Smooth muscle cell (in vitro differentiated cells): ENCODE measurements around the gene TFCP2. TPM values are rescaled to one million over a fixed set of nuclear protein-coding genes. Genes with fewer than 3 reads are reported as not detected.
A peak's percentile ranks its signal among the peaks of the same experiment; 100 is the strongest.
"Not testable (repeated sequence)": the region's sequence is repeated elsewhere in the genome, so short reads cannot be mapped to it uniquely, and the experiment has no call there.

Experiments used
- DNase-seq: peaks from one replicate; lab custom pipeline; 2025; ENCODE audit not compliant: unreplicated experiment; lab: John Stamatoyannopoulos, UW
- H2AFZ ChIP-seq: fragments of 200-600 bp; sonication (generic); 2 replicates; pipeline ENCODE4 v1.6.0; 2016; ENCODE audit warnings: antibody characterized with exemption, low read depth, mild to moderate bottlenecking
- H3F3A ChIP-seq: fragments of 200-600 bp; sonication (generic); 2 replicates; pipeline ENCODE4 v1.6.0; 2017; ENCODE audit warnings: antibody characterized with exemption, low read depth
- H3K27ac ChIP-seq: fragments of 200-600 bp; sonication (generic); 2 replicates; pipeline ENCODE4 v1.5.1; 2016; ENCODE audit warnings: low read depth, mild to moderate bottlenecking
- H3K27me3 ChIP-seq: fragments of 200-600 bp; sonication (generic); 2 replicates; pipeline ENCODE4 v1.6.1; 2016; ENCODE audit warnings: low read depth, mild to moderate bottlenecking
- H3K36me3 ChIP-seq: fragments of 200-600 bp; sonication (generic); 2 replicates; pipeline ENCODE4 v1.5.1; 2016; ENCODE audit warnings: low read depth
- H3K4me1 ChIP-seq: fragments of 200-600 bp; sonication (generic); 2 replicates; pipeline ENCODE4 v1.5.1; 2016; ENCODE audit warnings: low read depth
- H3K4me2 ChIP-seq: fragments of 200-600 bp; sonication (generic); 2 replicates; pipeline ENCODE4 v1.6.0; 2016; ENCODE audit warnings: mild to moderate bottlenecking
- H3K4me3 ChIP-seq: fragments of 200-600 bp; sonication (generic); 2 replicates; pipeline ENCODE4 v1.5.1; 2016; ENCODE audit warnings: mild to moderate bottlenecking
- H3K79me2 ChIP-seq: fragments of 200-600 bp; sonication (generic); 2 replicates; pipeline ENCODE4 v1.6.0; 2016; ENCODE audit warnings: low read depth, mild to moderate bottlenecking
- H3K9ac ChIP-seq: fragments of 200-600 bp; sonication (generic); 2 replicates; pipeline ENCODE4 v1.6.0; 2016; ENCODE audit warnings: low read depth
- H3K9me3 ChIP-seq: fragments of 200-600 bp; sonication (generic); replicated peaks from 2 replicates; pipeline ENCODE4 v1.5.1; 2016; ENCODE audit warnings: low read depth
- H4K20me1 ChIP-seq: fragments of 200-600 bp; sonication (generic); 2 replicates; pipeline ENCODE4 v1.6.0; 2016; ENCODE audit warnings: low read depth
- WGBS: methylation state at CpG from one replicate; pipeline ENCODE4 v1.1.7; 2016; ENCODE audit warnings: low lambda C conversion rate; 5-methylcytosine and 5-hydroxymethylcytosine counted together
- polyA plus RNA-seq: library from polyadenylated mRNA; unstranded; fragments of >200 nt; fragmentation: Nextera tagmentation; extraction: Ambion mirVana; gene quantifications from 2 replicates; pipeline ENCODE4 v1.2.1, GENCODE V29; 2016
- total RNA-seq: library from RNA; depleted of rRNA; stranded (reverse); fragments of >200 nt; gene quantifications from 2 replicates; pipeline ENCODE4 v1.2.3, GENCODE V29; 2014
- TF ChIP-seq, protein P1 (sequence below): fragments of 200-600 bp; sonication (generic); IDR thresholded peaks from 2 replicates; pipeline ENCODE4 v1.5.1; 2017; ENCODE audit warnings: borderline replicate concordance, mild to moderate bottlenecking, antibody characterized with exemption; ENCODE audit not compliant: insufficient read depth, poor library complexity, severe bottlenecking

TFCP2 gene
- total and polyA plus RNA-seq, 2 experiments from 2014 or later: 12.4 to 16.2 TPM

DNA sequence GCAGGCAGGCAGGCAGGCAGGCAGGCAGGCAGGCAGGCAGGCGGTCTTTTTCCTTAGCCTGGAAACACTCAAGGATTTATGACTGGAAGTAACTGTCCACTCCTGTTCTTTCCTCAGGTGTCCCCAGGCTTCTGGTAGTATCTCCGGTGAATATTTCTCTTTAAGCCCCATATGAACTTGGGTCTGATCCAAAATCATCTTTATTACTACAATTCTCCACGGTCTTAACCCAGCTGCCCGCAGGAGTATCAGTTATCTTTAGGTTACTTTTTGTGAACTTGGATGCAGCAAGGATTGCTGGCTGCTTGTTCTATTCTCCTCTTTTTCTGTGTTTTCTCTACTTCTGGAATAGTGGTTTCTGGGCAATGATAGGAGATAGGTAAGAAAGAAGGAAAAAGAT lies 92.8 kb downstream of the TFCP2 start:
- H3K27ac ChIP-seq: no peak overlapping the region
- WGBS: 89% methylated on average over 4 of the region's 4 CpGs

DNA sequence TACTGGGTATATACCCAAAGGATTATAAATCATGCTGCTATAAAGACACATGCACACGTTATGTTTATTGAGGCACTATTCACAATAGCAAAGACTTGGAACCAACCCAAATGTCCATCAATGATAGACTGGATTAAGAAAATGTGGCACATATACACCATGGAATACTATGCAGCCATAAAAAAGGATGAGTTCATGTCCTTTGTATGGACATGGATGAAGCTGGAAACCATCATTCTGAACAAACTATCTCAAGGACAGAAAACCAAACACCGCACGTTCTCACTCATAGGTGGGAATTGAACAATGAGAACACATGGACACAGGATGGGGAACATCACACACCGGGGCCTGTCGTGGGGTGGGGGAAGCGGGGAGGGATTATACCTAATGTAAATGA lies 94.1 kb downstream of the TFCP2 start:
- not testable (repeated sequence) for H3K27ac ChIP-seq, H3K4me2 ChIP-seq, H3K27me3 ChIP-seq, DNase-seq, H3K36me3 ChIP-seq, H3K9ac ChIP-seq, H3F3A ChIP-seq, H3K9me3 ChIP-seq, H2AFZ ChIP-seq, H3K4me3 ChIP-seq
- Histone ChIP-seq H4K20me1 (peaks cover 78% of the 10 kb centered on the region), H3K4me1 (peaks cover 23% of the 10 kb centered on the region), H3K79me2 (peaks cover 85% of the 10 kb centered on the region)
- WGBS: 93% methylated on average over 6 of the region's 6 CpGs

More for the DNA sequence above, 92.8 kb downstream of the TFCP2 start:
- Histone ChIP-seq H3K4me2 (no peak overlapping the region), H3K79me2 (peaks cover 73% of the 10 kb centered on the region), H4K20me1 (peaks cover 66% of the 10 kb centered on the region), H3K27me3 (no peaks in the 10 kb centered on the region), H3K9ac (no peak overlapping the region), H2AFZ (no peak overlapping the region), H3K36me3 (no peaks in the 10 kb centered on the region), H3K4me3 (no peak overlapping the region), H3K4me1 (peaks cover 23% of the 10 kb centered on the region), H3K9me3 (no peaks in the 10 kb centered on the region), H3F3A (peaks cover 3% of the 10 kb centered on the region)
- DNase-seq: no peak
- TF ChIP-seq, protein P1, sequence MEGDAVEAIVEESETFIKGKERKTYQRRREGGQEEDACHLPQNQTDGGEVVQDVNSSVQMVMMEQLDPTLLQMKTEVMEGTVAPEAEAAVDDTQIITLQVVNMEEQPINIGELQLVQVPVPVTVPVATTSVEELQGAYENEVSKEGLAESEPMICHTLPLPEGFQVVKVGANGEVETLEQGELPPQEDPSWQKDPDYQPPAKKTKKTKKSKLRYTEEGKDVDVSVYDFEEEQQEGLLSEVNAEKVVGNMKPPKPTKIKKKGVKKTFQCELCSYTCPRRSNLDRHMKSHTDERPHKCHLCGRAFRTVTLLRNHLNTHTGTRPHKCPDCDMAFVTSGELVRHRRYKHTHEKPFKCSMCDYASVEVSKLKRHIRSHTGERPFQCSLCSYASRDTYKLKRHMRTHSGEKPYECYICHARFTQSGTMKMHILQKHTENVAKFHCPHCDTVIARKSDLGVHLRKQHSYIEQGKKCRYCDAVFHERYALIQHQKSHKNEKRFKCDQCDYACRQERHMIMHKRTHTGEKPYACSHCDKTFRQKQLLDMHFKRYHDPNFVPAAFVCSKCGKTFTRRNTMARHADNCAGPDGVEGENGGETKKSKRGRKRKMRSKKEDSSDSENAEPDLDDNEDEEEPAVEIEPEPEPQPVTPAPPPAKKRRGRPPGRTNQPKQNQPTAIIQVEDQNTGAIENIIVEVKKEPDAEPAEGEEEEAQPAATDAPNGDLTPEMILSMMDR: no peak

DNA sequence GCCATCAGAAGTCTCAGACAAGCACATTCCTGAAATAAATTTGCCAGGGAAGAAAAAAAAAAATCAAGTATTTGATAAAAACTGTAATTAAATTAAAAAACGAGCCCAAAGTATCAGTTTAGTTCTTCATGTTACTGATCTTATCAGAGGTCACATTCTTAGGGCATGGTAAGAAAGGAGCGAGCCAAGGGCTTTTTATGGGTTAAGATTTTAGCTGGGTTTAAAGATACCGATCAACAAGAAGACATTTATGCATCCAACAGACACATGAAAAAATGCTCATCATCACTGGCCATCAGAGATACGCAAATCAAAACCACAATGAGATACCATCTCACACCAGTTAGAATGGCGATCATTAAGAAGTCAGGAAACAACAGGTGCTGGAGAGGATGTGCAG lies 94.6 kb downstream of the TFCP2 start:
- not testable (repeated sequence) for H3K4me3 ChIP-seq, DNase-seq, H2AFZ ChIP-seq, H3K9me3 ChIP-seq, H3K27me3 ChIP-seq, H3K36me3 ChIP-seq, H3K9ac ChIP-seq, H3F3A ChIP-seq
- peak overlapping the region; percentile 13 for H3K4me2 ChIP-seq
- H3K4me1 ChIP-seq: peaks cover 23% of the 10 kb centered on the region
- WGBS: 65% methylated on average over 5 of the region's 5 CpGs
- H3K79me2 ChIP-seq: peaks cover 87% of the 10 kb centered on the region
- H3K27ac ChIP-seq: peak overlapping the region; percentile 49
- H4K20me1 ChIP-seq: peaks cover 78% of the 10 kb centered on the region

DNA sequence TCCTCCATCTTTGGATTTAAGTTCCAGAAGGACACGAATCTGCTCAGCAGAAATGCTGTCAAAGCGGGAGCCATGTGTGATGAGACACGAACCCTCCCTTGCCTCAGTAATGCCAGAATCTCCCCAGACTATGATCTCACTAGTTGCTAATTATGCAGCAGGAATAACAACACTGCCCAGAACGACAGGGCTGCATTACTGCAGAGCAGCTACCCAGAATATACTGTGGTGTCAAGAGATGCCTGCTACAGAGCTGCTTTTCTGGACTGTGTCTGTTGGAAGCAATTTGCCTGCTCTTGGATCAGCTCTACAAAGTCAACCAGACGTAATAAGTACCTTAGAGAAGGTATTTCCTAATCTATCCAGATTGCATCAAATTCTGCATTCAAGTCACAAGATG lies 95.0 kb downstream of the TFCP2 start:
- WGBS: 13% methylated on average over 5 of the region's 5 CpGs
- no peaks in the 10 kb centered on the region for H3K36me3 ChIP-seq
- no peaks in the 10 kb centered on the region for H3K27me3 ChIP-seq
- peaks cover 88% of the 10 kb centered on the region for H3K79me2 ChIP-seq
- TF ChIP-seq, protein P1: no peak
- H3K9ac ChIP-seq: no peak overlapping the region
- H2AFZ ChIP-seq: no peak overlapping the region
- H3K4me1 ChIP-seq: peaks cover 23% of the 10 kb centered on the region
- peak overlapping the region; percentile 13 for H3K4me2 ChIP-seq
- H3K9me3 ChIP-seq: no peaks in the 10 kb centered on the region
- no peak for DNase-seq
- peak overlapping the region; percentile 49 for H3K27ac ChIP-seq
- no peak overlapping the region for H3K4me3 ChIP-seq
- H4K20me1 ChIP-seq: peaks cover 78% of the 10 kb centered on the region
- no peaks in the 10 kb centered on the region for H3F3A ChIP-seq
